ENCODE results near the gene GCSAM.

- TF ChIP-seq POLR2AphosphoS5 (IDR thresholded peaks at IDR 0.05; ENCODE audit: low read depth): no peak
- no peak for TF ChIP-seq CTCF (IDR thresholded peaks at IDR 0.05; ENCODE audit: insufficient read depth, low read length)
- no peak for TF ChIP-seq GABPA (IDR thresholded peaks at IDR 0.05; ENCODE audit: low read depth)
- no peak for TF ChIP-seq SPI1 (IDR thresholded peaks at IDR 0.05; ENCODE audit: borderline replicate concordance, low read depth)
Observed at GRCh38 chr3:112093180-112093522, 39.9 kb downstream of the GCSAM start.

All from HL-60 (cell line).